ENCODE measurements around the gene LGI2. TPM values are rescaled to one million over a fixed set of nuclear protein-coding genes. Genes with fewer than 3 reads are reported as not detected.

LGI2 gene
- polyA plus RNA-seq, 1 of the 3 experiments (the other 2 are of a cell fraction): not detected

GRCh38 chr4:25050370-25051078, 19.8 kb upstream of the LGI2 start:
- no peak overlapping the region for H3K27ac ChIP-seq (ENCODE audit: low read depth in 2 of 2, low read length in 1 of 2)
- no peaks in the 10 kb centered on the region for H4K20me1 ChIP-seq (ENCODE audit: insufficient read depth)
- no peak for TF ChIP-seq GABPA (IDR thresholded peaks at IDR 0.05; ENCODE audit: low read depth)
- TF ChIP-seq EZH2phosphoT487 (IDR thresholded peaks at IDR 0.05; ENCODE audit: borderline replicate concordance, low read depth): no peak
- no peak for TF ChIP-seq MAX (IDR thresholded peaks at IDR 0.05; ENCODE audit: low read depth)
- TF ChIP-seq ZBTB33 (IDR thresholded peaks at IDR 0.05; ENCODE audit: borderline replicate concordance, low read depth): no peak
- no peak for TF ChIP-seq REST (IDR thresholded peaks at IDR 0.05; ENCODE audit: low read depth, low read length)
- TF ChIP-seq, protein P1, sequence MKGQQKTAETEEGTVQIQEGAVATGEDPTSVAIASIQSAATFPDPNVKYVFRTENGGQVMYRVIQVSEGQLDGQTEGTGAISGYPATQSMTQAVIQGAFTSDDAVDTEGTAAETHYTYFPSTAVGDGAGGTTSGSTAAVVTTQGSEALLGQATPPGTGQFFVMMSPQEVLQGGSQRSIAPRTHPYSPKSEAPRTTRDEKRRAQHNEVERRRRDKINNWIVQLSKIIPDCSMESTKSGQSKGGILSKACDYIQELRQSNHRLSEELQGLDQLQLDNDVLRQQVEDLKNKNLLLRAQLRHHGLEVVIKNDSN (IDR thresholded peaks at IDR 0.05; ENCODE audit: borderline replicate concordance, low read depth): no peak
- TF ChIP-seq NRF1 (IDR thresholded peaks at IDR 0.05; ENCODE audit: low read depth, low read length): no peak
- TF ChIP-seq FOXJ3 (CRISPR knock-in tag; IDR thresholded peaks at IDR 0.05): no peak
- no peak for TF ChIP-seq RXRA (IDR thresholded peaks at IDR 0.05; ENCODE audit: borderline replicate concordance, low read depth)
- no peak for TF ChIP-seq MEF2A (IDR thresholded peaks at IDR 0.05; ENCODE audit: borderline replicate concordance, low read depth)
- no peak for TF ChIP-seq GATA2 (CRISPR knock-in tag; IDR thresholded peaks at IDR 0.05)
- no peak for TF ChIP-seq EP300 (IDR thresholded peaks at IDR 0.05; ENCODE audit: borderline replicate concordance in 1 of 2, low read depth in 1 of 2, low read length in 1 of 2)
- no peak for TF ChIP-seq NFIC (IDR thresholded peaks at IDR 0.05; ENCODE audit: borderline replicate concordance)
- TF ChIP-seq TEAD4 (IDR thresholded peaks at IDR 0.05; ENCODE audit: borderline replicate concordance, insufficient read depth): no peak
- no peak for TF ChIP-seq SIN3A (IDR thresholded peaks at IDR 0.05; ENCODE audit: borderline replicate concordance, low read depth, low read length)
- TF ChIP-seq, protein P2, sequence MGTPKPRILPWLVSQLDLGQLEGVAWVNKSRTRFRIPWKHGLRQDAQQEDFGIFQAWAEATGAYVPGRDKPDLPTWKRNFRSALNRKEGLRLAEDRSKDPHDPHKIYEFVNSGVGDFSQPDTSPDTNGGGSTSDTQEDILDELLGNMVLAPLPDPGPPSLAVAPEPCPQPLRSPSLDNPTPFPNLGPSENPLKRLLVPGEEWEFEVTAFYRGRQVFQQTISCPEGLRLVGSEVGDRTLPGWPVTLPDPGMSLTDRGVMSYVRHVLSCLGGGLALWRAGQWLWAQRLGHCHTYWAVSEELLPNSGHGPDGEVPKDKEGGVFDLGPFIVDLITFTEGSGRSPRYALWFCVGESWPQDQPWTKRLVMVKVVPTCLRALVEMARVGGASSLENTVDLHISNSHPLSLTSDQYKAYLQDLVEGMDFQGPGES (IDR thresholded peaks at IDR 0.05; ENCODE audit: low read depth, low read length): no peak
- no peak for TF ChIP-seq MXI1 (IDR thresholded peaks at IDR 0.05; ENCODE audit: low read depth, low read length)
- TF ChIP-seq RFX5 (IDR thresholded peaks at IDR 0.05; ENCODE audit: low read length): no peak
- TF ChIP-seq FOXM1 (IDR thresholded peaks at IDR 0.05; ENCODE audit: low read depth): no peak
- TF ChIP-seq JUND (IDR thresholded peaks at IDR 0.05): no peak
- POLR2A ChIA-PET: no interaction called here
- no peaks in the 10 kb centered on the region for H3K9me3 ChIP-seq
- no peak overlapping the region for H3K9ac ChIP-seq
- H3F3A ChIP-seq (replicated peaks; ENCODE audit: insufficient read depth): no peaks in the 10 kb centered on the region
- H3K4me2 ChIP-seq: no peak overlapping the region
- 28% methylated on average over 5 of the region's 5 CpGs for WGBS (ENCODE audit: low lambda C conversion rate)
- CTCF ChIA-PET: no interaction called here
- H3K27me3 ChIP-seq (ENCODE audit: insufficient read depth): peaks cover 41% of the 10 kb centered on the region; the same call in 1 of the 2 replicates
- no peak overlapping the region for H2AFZ ChIP-seq (ENCODE audit: low read depth)
- no peaks in the 10 kb centered on the region for H3K9me2 ChIP-seq
- DNase-seq: no peak
- H3K4me3 ChIP-seq (ENCODE audit: low read depth in 2 of 2, low read length in 1 of 2): no peak overlapping the region
- no peaks in the 10 kb centered on the region for H3K36me3 ChIP-seq (replicated peaks in 1 of 2; ENCODE audit: control insufficient read depth in 1 of 2, insufficient read depth in 2 of 2, low read length in 1 of 2)
- H3K4me1 ChIP-seq (ENCODE audit: control insufficient read depth in 1 of 2, insufficient read depth in 2 of 2, low read depth in 1 of 2, low read length in 1 of 2): no peaks in the 10 kb centered on the region
- H3K79me2 ChIP-seq (ENCODE audit: insufficient read depth): no peaks in the 10 kb centered on the region

All from SK-N-SH (cell line).